Hepatocyte (in vitro differentiated cells): ENCODE results near the gene CNGA3. TPM values are rescaled to one million over a fixed set of nuclear protein-coding genes. Genes with fewer than 3 reads are reported as not detected.

Source experiments
- DNase-seq: peaks from one replicate; pipeline ENCODE4 v3.0.0-alpha.2; 2016; ENCODE audit warnings: low spot score
- H2AFZ ChIP-seq: fragments of 200-600 bp; sonication (generic); 2 replicates; pipeline ENCODE4 v1.6.0; 2016; ENCODE audit warnings: antibody characterized with exemption, mild to moderate bottlenecking
- H3K27ac ChIP-seq: fragments of 200-600 bp; sonication (generic); 2 replicates; pipeline ENCODE4 v1.5.1; 2016; ENCODE audit warnings: mild to moderate bottlenecking
- H3K27me3 ChIP-seq: fragments of 200-600 bp; sonication (generic); 2 replicates; pipeline ENCODE4 v1.6.1; 2016
- H3K36me3 ChIP-seq: fragments of 200-600 bp; sonication (generic); replicated peaks from 2 replicates; pipeline ENCODE4 v1.5.1; 2016; ENCODE audit warnings: low read depth; ENCODE audit not compliant: insufficient read depth
- H3K4me1 ChIP-seq: fragments of 200-600 bp; sonication (generic); 2 replicates; pipeline ENCODE4 v1.5.1; 2016; ENCODE audit warnings: mild to moderate bottlenecking, moderate library complexity; ENCODE audit not compliant: insufficient read depth
- H3K4me2 ChIP-seq: fragments of 200-600 bp; sonication (generic); 2 replicates; pipeline ENCODE4 v1.6.0; 2016
- H3K4me3 ChIP-seq: fragments of 200-600 bp; sonication (generic); 2 replicates; pipeline ENCODE4 v1.5.1; 2016; ENCODE audit warnings: mild to moderate bottlenecking
- H3K79me2 ChIP-seq: fragments of 200-600 bp; sonication (generic); 2 replicates; pipeline ENCODE4 v1.6.0; 2017; ENCODE audit warnings: mild to moderate bottlenecking
- H3K9me2 ChIP-seq: fragments of 200-600 bp; sonication (generic); replicated peaks from 2 replicates; pipeline ENCODE4 v1.6.0; 2017; ENCODE audit warnings: mild to moderate bottlenecking; ENCODE audit not compliant: insufficient read depth
- H3K9me3 ChIP-seq: fragments of 200-600 bp; sonication (generic); 2 replicates; pipeline ENCODE4 v1.5.1; 2016; ENCODE audit warnings: low read depth, mild to moderate bottlenecking
- H4K20me1 ChIP-seq: fragments of 200-600 bp; sonication (generic); 2 replicates; pipeline ENCODE4 v1.6.0; 2016; ENCODE audit warnings: mild to moderate bottlenecking; ENCODE audit not compliant: insufficient read depth, poor library complexity, severe bottlenecking
- EZH2 ChIP-seq: fragments of 200-600 bp; sonication (generic); IDR thresholded peaks from 2 replicates; pipeline ENCODE4 v1.6.1; 2016; ENCODE audit warnings: antibody characterized with exemption, mild to moderate bottlenecking, borderline replicate concordance
- EZH2phosphoT487 ChIP-seq: fragments of 200-600 bp; sonication (generic); IDR thresholded peaks from one replicate; pipeline ENCODE4 v1.6.1; 2018; ENCODE audit warnings: antibody characterized with exemption, mild to moderate bottlenecking, low read depth, moderate library complexity; ENCODE audit not compliant: unreplicated experiment, severe bottlenecking
- WGBS: methylation state at CpG from one replicate; pipeline ENCODE4 v1.1.6; 2016; ENCODE audit warnings: low lambda C conversion rate; ENCODE audit errors: missing lambda C conversion rate; 5-methylcytosine and 5-hydroxymethylcytosine counted together
- polyA plus RNA-seq: library from polyadenylated mRNA; unstranded; fragments of >200 nt; fragmentation: Nextera tagmentation; extraction: Ambion mirVana; gene quantifications from 2 replicates; pipeline ENCODE4 v1.2.1, GENCODE V29; 2016
- total RNA-seq: library from RNA; depleted of rRNA; stranded (reverse); fragments of >200 nt; gene quantifications from 2 replicates; pipeline ENCODE4 v1.2.3, GENCODE V29; 2014
- TF ChIP-seq, protein P1 (sequence below): fragments of 200-600 bp; sonication (generic); IDR thresholded peaks from 2 replicates; pipeline ENCODE4 v1.5.1; 2016; ENCODE audit warnings: antibody characterized with exemption, mild to moderate bottlenecking; ENCODE audit not compliant: poor library complexity

The CNGA3 gene
- total and polyA plus RNA-seq, 2 experiments from 2014 or later, result 0.13 TPM; not detected in 1

DNA sequence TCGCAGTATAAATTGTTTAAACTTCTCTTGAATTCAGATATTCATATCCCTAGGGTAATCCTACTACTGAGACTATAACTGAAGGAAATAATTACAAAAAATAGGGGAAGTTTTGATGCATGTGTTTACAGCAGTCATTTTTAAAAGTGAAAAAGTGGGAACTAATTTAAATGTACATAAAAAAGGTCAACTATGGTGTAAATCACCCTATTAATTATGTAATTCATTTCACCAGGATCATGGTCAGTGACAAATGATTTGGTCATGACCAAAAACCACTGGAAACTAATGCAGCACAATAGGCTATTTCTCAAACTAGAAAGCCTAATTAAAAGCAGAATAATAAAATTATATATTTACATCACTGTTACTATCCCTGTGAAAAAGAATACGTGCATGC is 5.0 kb upstream of the CNGA3 start:
- H3K9me2 ChIP-seq, result no peaks in the 10 kb centered on the region
- no peaks in the 10 kb centered on the region for H3K79me2 ChIP-seq
- peaks cover 40% of the 10 kb centered on the region for H3K27me3 ChIP-seq
- no peak for DNase-seq
- TF ChIP-seq, protein P1, sequence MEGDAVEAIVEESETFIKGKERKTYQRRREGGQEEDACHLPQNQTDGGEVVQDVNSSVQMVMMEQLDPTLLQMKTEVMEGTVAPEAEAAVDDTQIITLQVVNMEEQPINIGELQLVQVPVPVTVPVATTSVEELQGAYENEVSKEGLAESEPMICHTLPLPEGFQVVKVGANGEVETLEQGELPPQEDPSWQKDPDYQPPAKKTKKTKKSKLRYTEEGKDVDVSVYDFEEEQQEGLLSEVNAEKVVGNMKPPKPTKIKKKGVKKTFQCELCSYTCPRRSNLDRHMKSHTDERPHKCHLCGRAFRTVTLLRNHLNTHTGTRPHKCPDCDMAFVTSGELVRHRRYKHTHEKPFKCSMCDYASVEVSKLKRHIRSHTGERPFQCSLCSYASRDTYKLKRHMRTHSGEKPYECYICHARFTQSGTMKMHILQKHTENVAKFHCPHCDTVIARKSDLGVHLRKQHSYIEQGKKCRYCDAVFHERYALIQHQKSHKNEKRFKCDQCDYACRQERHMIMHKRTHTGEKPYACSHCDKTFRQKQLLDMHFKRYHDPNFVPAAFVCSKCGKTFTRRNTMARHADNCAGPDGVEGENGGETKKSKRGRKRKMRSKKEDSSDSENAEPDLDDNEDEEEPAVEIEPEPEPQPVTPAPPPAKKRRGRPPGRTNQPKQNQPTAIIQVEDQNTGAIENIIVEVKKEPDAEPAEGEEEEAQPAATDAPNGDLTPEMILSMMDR, result no peak
- no peak for TF ChIP-seq EZH2
- TF ChIP-seq EZH2phosphoT487, result no peak
- no peak overlapping the region for H3K4me3 ChIP-seq
- no peaks in the 10 kb centered on the region for H3K9me3 ChIP-seq
- H3K36me3 ChIP-seq, result no peaks in the 10 kb centered on the region
- no peak overlapping the region for H2AFZ ChIP-seq
- H3K27ac ChIP-seq, result no peak overlapping the region
- no peak overlapping the region for H3K4me2 ChIP-seq
- no peaks in the 10 kb centered on the region for H3K4me1 ChIP-seq
- 70% methylated on average over 2 of the region's 2 CpGs for WGBS
- no peaks in the 10 kb centered on the region for H4K20me1 ChIP-seq

DNA sequence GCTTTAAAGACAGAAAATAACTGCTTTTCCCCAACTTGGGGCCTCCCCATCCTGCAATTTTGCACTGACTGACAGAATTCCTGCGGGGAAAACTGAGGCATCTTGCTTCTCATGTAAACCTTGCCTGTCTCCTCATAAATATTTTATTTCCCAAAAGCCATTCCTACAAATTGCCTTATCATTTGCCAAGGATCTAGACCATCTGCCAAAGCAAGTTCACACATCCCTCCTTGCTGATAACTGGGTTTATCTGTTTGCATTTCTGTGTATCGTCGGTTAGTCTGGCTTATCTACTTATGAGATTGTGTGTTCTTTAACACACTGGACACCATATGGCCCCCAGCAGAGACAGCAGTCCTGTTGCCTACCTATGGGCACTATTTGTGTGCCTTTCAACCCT is 3.0 kb upstream of the CNGA3 start:
- peaks cover 61% of the 10 kb centered on the region for H3K27me3 ChIP-seq
- H3K36me3 ChIP-seq, result no peaks in the 10 kb centered on the region
- no peak overlapping the region for H3K27ac ChIP-seq
- peaks cover 3% of the 10 kb centered on the region for H3K4me1 ChIP-seq
- WGBS, result 28% methylated on average over 3 of the region's 3 CpGs
- H2AFZ ChIP-seq, result no peak overlapping the region
- no peak for DNase-seq
- H3K79me2 ChIP-seq, result no peaks in the 10 kb centered on the region
- no peaks in the 10 kb centered on the region for H3K9me3 ChIP-seq
- H3K9me2 ChIP-seq, result no peaks in the 10 kb centered on the region
- H3K4me2 ChIP-seq, result no peak overlapping the region
- TF ChIP-seq, protein P1, result no peak
- TF ChIP-seq EZH2 (no peak), EZH2phosphoT487 (no peak)
- H3K4me3 ChIP-seq, result no peak overlapping the region
- no peaks in the 10 kb centered on the region for H4K20me1 ChIP-seq

DNA sequence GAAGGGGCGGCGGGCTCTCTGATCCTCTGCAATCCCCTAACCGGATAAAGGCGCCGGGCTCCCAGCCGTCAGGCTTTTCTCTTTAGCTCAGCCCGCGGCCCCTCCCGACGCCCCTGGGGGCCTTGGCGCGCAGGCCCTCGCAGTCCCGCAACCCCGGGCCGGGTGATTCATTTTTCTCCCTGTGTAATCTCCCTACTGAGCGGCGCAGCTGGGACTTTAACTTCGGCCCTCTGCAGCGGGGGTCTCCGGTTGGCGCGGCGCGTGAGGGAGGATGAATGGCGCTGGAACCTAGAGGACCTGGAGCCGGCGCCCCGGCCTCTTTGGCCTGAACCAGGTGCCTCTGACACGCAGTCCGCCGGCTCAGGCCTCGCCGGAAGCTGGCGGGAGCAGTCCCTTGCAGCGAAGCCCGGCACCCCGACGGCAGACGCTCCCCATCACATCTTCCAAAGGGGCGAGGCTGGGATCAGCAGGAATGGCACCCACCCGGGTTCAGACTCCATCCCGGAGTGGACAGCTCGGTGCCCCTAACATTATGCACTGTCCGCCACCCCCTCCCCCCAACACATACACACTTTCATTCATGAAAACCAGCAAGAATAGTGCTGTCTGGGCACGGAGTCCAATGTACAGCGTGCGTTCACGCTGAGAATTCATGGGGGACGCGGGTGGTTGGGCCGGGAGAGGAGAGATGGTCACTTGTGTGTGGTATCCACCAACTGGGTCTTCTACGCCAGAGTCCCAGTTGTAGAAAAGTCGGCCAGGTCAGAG is 1.2 kb downstream of the CNGA3 start:
- Histone ChIP-seq H3K27me3 (peaks cover 88% of the 10 kb centered on the region), H3K4me1 (peaks cover 3% of the 10 kb centered on the region), H3K4me2 (peak overlapping the region; percentile 88), H3K27ac (no peak overlapping the region), H3K79me2 (no peaks in the 10 kb centered on the region), H3K9me2 (no peaks in the 10 kb centered on the region), H3K4me3 (no peak overlapping the region), H3K9me3 (no peaks in the 10 kb centered on the region), H2AFZ (no peak overlapping the region), H4K20me1 (no peaks in the 10 kb centered on the region), H3K36me3 (no peaks in the 10 kb centered on the region)
- 13% methylated on average over 47 of the region's 54 CpGs for WGBS
- TF ChIP-seq, protein P1, result no peak
- TF ChIP-seq EZH2, result peak; percentile 82
- no peak for TF ChIP-seq EZH2phosphoT487
- DNase-seq, result no peak
